Progenitor cell of endocrine pancreas (in vitro differentiated cells): ENCODE results near the gene ZFAND3. TPM values are rescaled to one million over a fixed set of nuclear protein-coding genes. Genes with fewer than 3 reads are reported as not detected.
A peak's percentile ranks its signal among the peaks of the same experiment; 100 is the strongest.

Experiments
- DNase-seq: peaks from one replicate; pipeline ENCODE4 v3.0.0; 2021; ENCODE audit warnings: low spot score; ENCODE audit not compliant: unreplicated experiment
- H3K27ac Mint-ChIP-seq: 2 replicates; pipeline ENCODE4 v1.8.0; 2021; ENCODE audit warnings: mild to moderate bottlenecking, moderate library complexity, mixed read lengths
- H3K27me3 Mint-ChIP-seq: 2 replicates; pipeline ENCODE4 v1.8.0; 2021; ENCODE audit warnings: mixed read lengths
- H3K36me3 Mint-ChIP-seq: 2 replicates; pipeline ENCODE4 v1.8.0; 2022; ENCODE audit warnings: mixed read lengths; ENCODE audit not compliant: insufficient read depth
- H3K4me1 Mint-ChIP-seq: 2 replicates; pipeline ENCODE4 v1.8.0; 2021; ENCODE audit warnings: low read depth, mixed read lengths
- H3K4me3 Mint-ChIP-seq: 2 replicates; pipeline ENCODE4 v1.8.0; 2021; ENCODE audit warnings: low read depth, mild to moderate bottlenecking, moderate library complexity, mixed read lengths
- H3K9me3 Mint-ChIP-seq: 2 replicates; pipeline ENCODE4 v1.8.0; 2021; ENCODE audit warnings: low read depth, mixed read lengths
- CTCF ChIP-seq: fragments of 200-600 bp; sonication (generic); IDR thresholded peaks from one replicate; pipeline ENCODE4 v1.5.0; 2021; ENCODE audit warnings: antibody characterized with exemption, mild to moderate bottlenecking; ENCODE audit not compliant: unreplicated experiment
- total RNA-seq: library from RNA; stranded (reverse); gene quantifications from 2 replicates; pipeline ENCODE4 v1.2.1, GENCODE V29; 2021

ZFAND3 gene
- total RNA-seq, 1 donor from 2014 or later: 102 TPM

- Mint-ChIP-seq H3K9me3 (peaks cover 3% of the 10 kb centered on the region), H3K4me1 (peaks cover 19% of the 10 kb centered on the region), H3K27ac (no peak overlapping the region), H3K36me3 (peaks cover 2% of the 10 kb centered on the region), H3K27me3 (no peaks in the 10 kb centered on the region), H3K4me3 (no peak overlapping the region)
- no peak for DNase-seq
- TF ChIP-seq CTCF: no peak
Measured at GRCh38 chr6:38024908-38025307, 205.4 kb downstream of the ZFAND3 start.

- Mint-ChIP-seq H3K36me3 (peaks cover 6% of the 10 kb centered on the region), H3K4me3 (no peak overlapping the region), H3K9me3 (peaks cover 8% of the 10 kb centered on the region), H3K27ac (no peak overlapping the region), H3K27me3 (no peaks in the 10 kb centered on the region), H3K4me1 (peaks cover 19% of the 10 kb centered on the region)
- DNase-seq: no peak
- TF ChIP-seq CTCF: no peak
Measured at GRCh38 chr6:38025451-38025850, 205.9 kb downstream of the ZFAND3 start.

GRCh38 chr6:38027685-38028373 lies 208.3 kb downstream of the ZFAND3 start:
- Mint-ChIP-seq H3K27me3 (no peaks in the 10 kb centered on the region), H3K36me3 (peaks cover 6% of the 10 kb centered on the region), H3K9me3 (peaks cover 8% of the 10 kb centered on the region), H3K4me1 (peaks cover 20% of the 10 kb centered on the region), H3K27ac (peak overlapping the region; percentile 39), H3K4me3 (no peak overlapping the region)
- DNase-seq: no peak
- no peak for TF ChIP-seq CTCF

GRCh38 chr6:38030380-38030779 lies 210.9 kb downstream of the ZFAND3 start:
- peaks cover 27% of the 10 kb centered on the region for H3K4me1 Mint-ChIP-seq
- H3K9me3 Mint-ChIP-seq: peaks cover 5% of the 10 kb centered on the region
- no peak overlapping the region for H3K4me3 Mint-ChIP-seq
- peaks cover 6% of the 10 kb centered on the region for H3K36me3 Mint-ChIP-seq
- no peaks in the 10 kb centered on the region for H3K27me3 Mint-ChIP-seq
- DNase-seq: no peak
- no peak for TF ChIP-seq CTCF
- H3K27ac Mint-ChIP-seq: no peak overlapping the region

GRCh38 chr6:38032797-38033196 lies 213.3 kb downstream of the ZFAND3 start:
- Mint-ChIP-seq H3K4me1 (peaks cover 18% of the 10 kb centered on the region), H3K4me3 (no peak overlapping the region), H3K36me3 (peaks cover 6% of the 10 kb centered on the region), H3K27me3 (no peaks in the 10 kb centered on the region), H3K9me3 (peaks cover 9% of the 10 kb centered on the region), H3K27ac (no peak overlapping the region)
- no peak for TF ChIP-seq CTCF
- no peak for DNase-seq
